Type B pancreatic cell (in vitro differentiated cells): Measurements from ENCODE around the gene STIM1. TPM values are rescaled to one million over a fixed set of nuclear protein-coding genes. Genes with fewer than 3 reads are reported as not detected.

Source experiments
- DNase-seq: peaks from one replicate; pipeline ENCODE4 v3.0.0; 2021; ENCODE audit warnings: mixed read lengths; ENCODE audit not compliant: unreplicated experiment; ENCODE audit errors: extremely low spot score
- H3K27ac Mint-ChIP-seq: 2 replicates; pipeline ENCODE4 v1.8.0; 2021; ENCODE audit warnings: mild to moderate bottlenecking, mixed read lengths
- H3K27me3 Mint-ChIP-seq: 2 replicates; pipeline ENCODE4 v1.8.0; 2021; ENCODE audit warnings: mixed read lengths
- H3K36me3 Mint-ChIP-seq: 2 replicates; pipeline ENCODE4 v1.8.0; 2021; ENCODE audit warnings: mixed read lengths
- H3K4me1 Mint-ChIP-seq: one replicate; pipeline ENCODE4 v1.8.0; 2021; ENCODE audit warnings: mixed read lengths; ENCODE audit not compliant: unreplicated experiment
- H3K4me3 Mint-ChIP-seq: 2 replicates; pipeline ENCODE4 v1.8.0; 2021; ENCODE audit warnings: mild to moderate bottlenecking, mixed read lengths
- H3K9me3 Mint-ChIP-seq: 2 replicates; pipeline ENCODE4 v1.8.0; 2021; ENCODE audit warnings: mixed read lengths
- CTCF ChIP-seq: fragments of 200-600 bp; sonication (generic); conservative IDR thresholded peaks from 2 replicates; pipeline ENCODE4 v1.5.0; 2021; ENCODE audit warnings: antibody characterized with exemption, mild to moderate bottlenecking
- total RNA-seq: library from RNA; stranded (reverse); gene quantifications from 2 replicates; pipeline ENCODE4 v1.2.1, GENCODE V29; 2021; ENCODE audit warnings: low replicate concordance

STIM1 gene
- total RNA-seq, 1 donor from 2014 or later = 38.9 TPM

- H3K36me3 Mint-ChIP-seq = peaks cover 7% of the 10 kb centered on the region
These were observed 183.5 kb downstream of the STIM1 start for GRCh38 chr11:4039011-4039410.

GRCh38 chr11:4040461-4040860 lies 185.0 kb downstream of the STIM1 start:
- TF ChIP-seq CTCF = no peak
- H3K9me3 Mint-ChIP-seq = peaks cover 9% of the 10 kb centered on the region

More at GRCh38 chr11:4039011-4039410, 183.5 kb downstream of the STIM1 start:
- no peak for TF ChIP-seq CTCF
- H3K4me1 Mint-ChIP-seq = no peaks in the 10 kb centered on the region
- no peak overlapping the region for H3K27ac Mint-ChIP-seq
- H3K9me3 Mint-ChIP-seq = peaks cover 9% of the 10 kb centered on the region
- no peaks in the 10 kb centered on the region for H3K27me3 Mint-ChIP-seq
- H3K4me3 Mint-ChIP-seq = no peak overlapping the region
- no peak for DNase-seq

GRCh38 chr11:4041731-4042391 lies 186.4 kb downstream of the STIM1 start:
- DNase-seq = no peak
- H3K4me1 Mint-ChIP-seq = no peaks in the 10 kb centered on the region
- H3K36me3 Mint-ChIP-seq = peaks cover 4% of the 10 kb centered on the region
- TF ChIP-seq CTCF = no peak
- no peak overlapping the region for H3K27ac Mint-ChIP-seq
- H3K9me3 Mint-ChIP-seq = peaks cover 5% of the 10 kb centered on the region
- no peak overlapping the region for H3K4me3 Mint-ChIP-seq
- no peaks in the 10 kb centered on the region for H3K27me3 Mint-ChIP-seq

More at GRCh38 chr11:4040461-4040860, 185.0 kb downstream of the STIM1 start:
- Mint-ChIP-seq H3K36me3 (peaks cover 7% of the 10 kb centered on the region), H3K27me3 (no peaks in the 10 kb centered on the region), H3K4me1 (no peaks in the 10 kb centered on the region), H3K27ac (no peak overlapping the region), H3K4me3 (no peak overlapping the region)
- DNase-seq = no peak

GRCh38 chr11:4044976-4045646 lies 189.6 kb downstream of the STIM1 start:
- Mint-ChIP-seq H3K4me1 (peaks cover 3% of the 10 kb centered on the region), H3K27ac (no peak overlapping the region), H3K9me3 (no peaks in the 10 kb centered on the region), H3K27me3 (no peaks in the 10 kb centered on the region), H3K4me3 (no peak overlapping the region), H3K36me3 (peaks cover 3% of the 10 kb centered on the region)
- no peak for DNase-seq
- no peak for TF ChIP-seq CTCF

- H3K4me1 Mint-ChIP-seq = peaks cover 3% of the 10 kb centered on the region
- H3K27me3 Mint-ChIP-seq = no peaks in the 10 kb centered on the region
- TF ChIP-seq CTCF = no peak
- no peak for DNase-seq
- no peaks in the 10 kb centered on the region for H3K9me3 Mint-ChIP-seq
- H3K4me3 Mint-ChIP-seq = no peak overlapping the region
- H3K27ac Mint-ChIP-seq = no peak overlapping the region
- no peaks in the 10 kb centered on the region for H3K36me3 Mint-ChIP-seq
These were observed 192.9 kb downstream of the STIM1 start for GRCh38 chr11:4048340-4048739.
